Mesothelial cell of epicardium (in vitro differentiated cells): ENCODE measurements around the gene PDCD11. TPM values are rescaled to one million over a fixed set of nuclear protein-coding genes. Genes with fewer than 3 reads are reported as not detected.

ENCODE experiments used
- DNase-seq, 2 experiments: peaks; one replicate each; pipeline ENCODE4 v3.0.0; 2021; ENCODE audit warnings: low spot score in 2 of 2; ENCODE audit not compliant: unreplicated experiment in 2 of 2
- H3K27ac Mint-ChIP-seq: 2 replicates; pipeline ENCODE4 v1.8.0; 2021; ENCODE audit warnings: mixed read lengths
- H3K27me3 Mint-ChIP-seq: 2 replicates; pipeline ENCODE4 v1.8.0; 2021; ENCODE audit warnings: low read depth, mixed read lengths
- H3K36me3 Mint-ChIP-seq: 2 replicates; pipeline ENCODE4 v1.8.0; 2021; ENCODE audit warnings: mixed read lengths
- H3K4me1 Mint-ChIP-seq: 2 replicates; pipeline ENCODE4 v1.8.0; 2021; ENCODE audit warnings: mixed read lengths
- H3K4me3 Mint-ChIP-seq: 2 replicates; pipeline ENCODE4 v1.8.0; 2021; ENCODE audit warnings: mild to moderate bottlenecking, moderate library complexity, mixed read lengths
- H3K9me3 Mint-ChIP-seq: 2 replicates; pipeline ENCODE4 v1.8.0; 2021; ENCODE audit warnings: mixed read lengths
- CTCF ChIP-seq: fragments of 200-600 bp; sonication (generic); IDR thresholded peaks from one replicate; pipeline ENCODE4 v1.5.0; 2021; ENCODE audit warnings: antibody characterized with exemption; ENCODE audit not compliant: unreplicated experiment
- total RNA-seq: library from RNA; stranded (reverse); gene quantifications from 3 replicates; pipeline ENCODE4 v1.2.1, GENCODE V29; 2021

Gene PDCD11
- total RNA-seq, 1 donor from 2014 or later, result 53.6 TPM

GRCh38 chr10:103457896-103458583, 61.6 kb downstream of the PDCD11 start:
- no peak for TF ChIP-seq CTCF
- no peaks in the 10 kb centered on the region for H3K9me3 Mint-ChIP-seq
- no peak overlapping the region for H3K27ac Mint-ChIP-seq
- no peak for DNase-seq
- H3K27me3 Mint-ChIP-seq, result no peaks in the 10 kb centered on the region
- no peaks in the 10 kb centered on the region for H3K36me3 Mint-ChIP-seq
- H3K4me3 Mint-ChIP-seq, result no peak overlapping the region
- H3K4me1 Mint-ChIP-seq, result peaks cover 2% of the 10 kb centered on the region

- Mint-ChIP-seq H3K4me3 (no peak within 1 kb of the TSS), H3K9me3 (no peaks in the 10 kb centered on the region), H3K27ac (no peak within 1 kb of the TSS), H3K36me3 (no peaks in the 10 kb centered on the region), H3K27me3 (no peaks in the 10 kb centered on the region), H3K4me1 (peaks cover 2% of the 10 kb centered on the region)
- no peak for DNase-seq
- no peak for TF ChIP-seq CTCF
These were observed 62.3 kb downstream of the PDCD11 start, which contains the start of gene CALHM1 for GRCh38 chr10:103458720-103459119. Gene CALHM1, minus strand, starts transcription at chr10:103458900. Its CDS starts 149 bp downstream, at chr10:103458751.

- H3K9me3 Mint-ChIP-seq, result no peaks in the 10 kb centered on the region
- DNase-seq, result no peak
- H3K4me1 Mint-ChIP-seq, result peaks cover 2% of the 10 kb centered on the region
- H3K27ac Mint-ChIP-seq, result no peak overlapping the region
- no peaks in the 10 kb centered on the region for H3K36me3 Mint-ChIP-seq
- H3K4me3 Mint-ChIP-seq, result no peak overlapping the region
- H3K27me3 Mint-ChIP-seq, result no peaks in the 10 kb centered on the region
- no peak for TF ChIP-seq CTCF
These were observed 63.2 kb downstream of the PDCD11 start for GRCh38 chr10:103459615-103460014.

GRCh38 chr10:103463499-103463898, 67.1 kb downstream of the PDCD11 start:
- no peaks in the 10 kb centered on the region for H3K9me3 Mint-ChIP-seq
- DNase-seq, result no peak
- H3K27ac Mint-ChIP-seq, result no peak overlapping the region
- no peaks in the 10 kb centered on the region for H3K27me3 Mint-ChIP-seq
- H3K36me3 Mint-ChIP-seq, result no peaks in the 10 kb centered on the region
- peaks cover 11% of the 10 kb centered on the region for H3K4me1 Mint-ChIP-seq
- H3K4me3 Mint-ChIP-seq, result no peak overlapping the region
- TF ChIP-seq CTCF, result no peak

- DNase-seq, result no peak
- H3K27me3 Mint-ChIP-seq, result peaks cover 11% of the 10 kb centered on the region
- no peak overlapping the region for H3K4me3 Mint-ChIP-seq
- H3K27ac Mint-ChIP-seq, result no peak overlapping the region
- TF ChIP-seq CTCF, result no peak
- peaks cover 9% of the 10 kb centered on the region for H3K4me1 Mint-ChIP-seq
- H3K36me3 Mint-ChIP-seq, result no peaks in the 10 kb centered on the region
- no peaks in the 10 kb centered on the region for H3K9me3 Mint-ChIP-seq
These were observed 69.2 kb downstream of the PDCD11 start for GRCh38 chr10:103465411-103466179.
